ENCODE measurements around the gene CYP2D6. TPM values are rescaled to one million over a fixed set of nuclear protein-coding genes. Genes with fewer than 3 reads are reported as not detected.
A peak's percentile ranks its signal among the peaks of the same experiment; 100 is the strongest.
"Not testable (repeated sequence)": the region's sequence is repeated elsewhere in the genome, so short reads cannot be mapped to it uniquely, and the experiment has no call there.

The CYP2D6 gene
- polyA plus RNA-seq, 3 donors: 4.5 TPM; not detected in 2

- Histone ChIP-seq H3K4me1 (ENCODE audit: control insufficient read depth in 1 of 2, insufficient read depth in 2 of 2, low read length in 2 of 2) (no peaks in the 10 kb centered on the region), H3K4me2 (replicated peaks; ENCODE audit: extremely low read depth, low read length, poor library complexity, severe bottlenecking) (no peak overlapping the region), H3K4me3 (replicated peaks in 1 of 3; ENCODE audit: low read depth in 2 of 3, low read length in 3 of 3) (peak overlapping the region in 1 of 3 experiments; percentile 3), H3K27me3 (ENCODE audit: control insufficient read depth in 2 of 2, insufficient read depth in 2 of 2, low read length in 2 of 2) (no peaks in the 10 kb centered on the region), H4K20me1 (ENCODE audit: insufficient read depth, low read length) (no peaks in the 10 kb centered on the region), H3K27ac (ENCODE audit: low read depth in 1 of 2, low read length in 2 of 2) (no peak overlapping the region), H3K79me2 (ENCODE audit: insufficient read depth, low read length) (no peaks in the 10 kb centered on the region), H3K9me3 (replicated peaks in 1 of 2; ENCODE audit: control insufficient read depth in 1 of 2, insufficient read depth in 1 of 2, low read length in 2 of 2) (peaks cover 21 to 26% of the 10 kb centered on the region in 2 donors), H2AFZ (ENCODE audit: insufficient read depth, low read depth, low read length, poor library complexity, severe bottlenecking) (no peak overlapping the region), H3K9ac (ENCODE audit: insufficient read depth, low read length, poor library complexity, severe bottlenecking) (no peak overlapping the region), H3K36me3 (replicated peaks in 1 of 2; ENCODE audit: control insufficient read depth in 1 of 2, insufficient read depth in 2 of 2, low read length in 2 of 2) (no peaks in the 10 kb centered on the region)
- H3K4me3 Mint-ChIP-seq: no peak overlapping the region
- peaks cover 1% of the 10 kb centered on the region for H3K4me1 Mint-ChIP-seq
- peaks cover 18 to 31% (median 26%) of the 10 kb centered on the region in 7 donors for H3K9me3 Mint-ChIP-seq
- H3K36me3 Mint-ChIP-seq: peaks cover 3 to 6% of the 10 kb centered on the region in 2 donors
- WGBS (ENCODE audit: insufficient coverage): 100% methylated on average over 7 of the region's 7 CpGs
- peak in 1 of 3 donors; percentile 7 for DNase-seq
- intact Hi-C loops (cut with micrococcal nuclease): no loop called here
- no peak overlapping the region for H3K27ac Mint-ChIP-seq
- H3K27me3 Mint-ChIP-seq (ENCODE audit: low read depth in 3 of 3): peaks cover 2 to 4% (median 4%) of the 10 kb centered on the region in 3 donors
- TF ChIP-seq, protein P1, sequence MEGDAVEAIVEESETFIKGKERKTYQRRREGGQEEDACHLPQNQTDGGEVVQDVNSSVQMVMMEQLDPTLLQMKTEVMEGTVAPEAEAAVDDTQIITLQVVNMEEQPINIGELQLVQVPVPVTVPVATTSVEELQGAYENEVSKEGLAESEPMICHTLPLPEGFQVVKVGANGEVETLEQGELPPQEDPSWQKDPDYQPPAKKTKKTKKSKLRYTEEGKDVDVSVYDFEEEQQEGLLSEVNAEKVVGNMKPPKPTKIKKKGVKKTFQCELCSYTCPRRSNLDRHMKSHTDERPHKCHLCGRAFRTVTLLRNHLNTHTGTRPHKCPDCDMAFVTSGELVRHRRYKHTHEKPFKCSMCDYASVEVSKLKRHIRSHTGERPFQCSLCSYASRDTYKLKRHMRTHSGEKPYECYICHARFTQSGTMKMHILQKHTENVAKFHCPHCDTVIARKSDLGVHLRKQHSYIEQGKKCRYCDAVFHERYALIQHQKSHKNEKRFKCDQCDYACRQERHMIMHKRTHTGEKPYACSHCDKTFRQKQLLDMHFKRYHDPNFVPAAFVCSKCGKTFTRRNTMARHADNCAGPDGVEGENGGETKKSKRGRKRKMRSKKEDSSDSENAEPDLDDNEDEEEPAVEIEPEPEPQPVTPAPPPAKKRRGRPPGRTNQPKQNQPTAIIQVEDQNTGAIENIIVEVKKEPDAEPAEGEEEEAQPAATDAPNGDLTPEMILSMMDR (IDR thresholded peaks at IDR 0.05): peak; percentile 13
Observed at GRCh38 chr22:42114721-42115120, 15.9 kb downstream of the CYP2D6 start.

DNA sequence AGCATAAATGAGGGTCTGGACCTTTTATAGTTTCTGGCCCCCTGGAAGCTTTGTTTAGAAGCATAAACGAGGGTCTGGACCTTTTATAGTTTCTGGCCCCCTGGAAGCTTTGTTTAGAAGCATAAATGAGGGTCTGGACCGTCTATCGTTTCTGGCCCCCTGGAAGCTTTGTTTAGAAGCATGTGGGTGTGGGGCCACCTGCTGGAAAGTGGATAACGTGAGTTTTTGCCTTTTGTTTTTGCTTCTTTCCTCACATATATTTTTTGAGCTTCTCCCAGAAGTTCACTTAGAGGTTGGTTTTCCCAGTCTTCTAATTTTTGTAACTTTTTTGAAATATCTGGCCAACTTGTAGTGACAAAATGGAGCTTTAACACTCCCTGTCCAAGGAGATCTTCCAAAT, 17.8 kb downstream of the CYP2D6 start:
- DNase-seq; H3K4me2 ChIP-seq (replicated peaks; ENCODE audit: extremely low read depth, low read length, poor library complexity, severe bottlenecking); H3K9ac ChIP-seq (ENCODE audit: insufficient read depth, low read length, poor library complexity, severe bottlenecking); H3K36me3 ChIP-seq (replicated peaks in 1 of 2; ENCODE audit: control insufficient read depth in 1 of 2, insufficient read depth in 2 of 2, low read length in 2 of 2); H4K20me1 ChIP-seq (ENCODE audit: insufficient read depth, low read length); H3K27me3 Mint-ChIP-seq (ENCODE audit: low read depth in 3 of 3); H3K4me3 ChIP-seq (replicated peaks in 1 of 3; ENCODE audit: low read depth in 2 of 3, low read length in 3 of 3); H3K27ac Mint-ChIP-seq; H2AFZ ChIP-seq (ENCODE audit: insufficient read depth, low read depth, low read length, poor library complexity, severe bottlenecking); intact Hi-C loops (cut with micrococcal nuclease); H3K27ac ChIP-seq (ENCODE audit: low read depth in 1 of 2, low read length in 2 of 2); H3K79me2 ChIP-seq (ENCODE audit: insufficient read depth, low read length); H3K4me1 Mint-ChIP-seq; H3K36me3 Mint-ChIP-seq; H3K4me1 ChIP-seq (ENCODE audit: control insufficient read depth in 1 of 2, insufficient read depth in 2 of 2, low read length in 2 of 2); H3K4me3 Mint-ChIP-seq; H3K27me3 ChIP-seq (ENCODE audit: control insufficient read depth in 2 of 2, insufficient read depth in 2 of 2, low read length in 2 of 2): not testable (repeated sequence)
- WGBS (ENCODE audit: insufficient coverage): no CpG with 5 or more reads among the region's 4 CpGs
- H3K9me3 Mint-ChIP-seq: peaks cover 18 to 31% (median 26%) of the 10 kb centered on the region in 7 donors
- peaks cover 21 to 26% of the 10 kb centered on the region in 2 donors for H3K9me3 ChIP-seq (replicated peaks in 1 of 2; ENCODE audit: control insufficient read depth in 1 of 2, insufficient read depth in 1 of 2, low read length in 2 of 2)

Data from CD14-positive monocyte (primary cell).